G401 (cell line): ENCODE measurements around the gene PKD1L1. TPM values are rescaled to one million over a fixed set of nuclear protein-coding genes. Genes with fewer than 3 reads are reported as not detected.
A peak's percentile ranks its signal among the peaks of the same experiment; 100 is the strongest.
"Not testable (repeated sequence)": the region's sequence is repeated elsewhere in the genome, so short reads cannot be mapped to it uniquely, and the experiment has no call there.

Experiments
- DNase-seq: peaks from one replicate; pipeline ENCODE4 v3.0.0-alpha.2; 2015; ENCODE audit warnings: low spot score
- in situ Hi-C: cut with HindIII; loops from 2 replicates; pipeline ENCODE4 v1.10.0; 2016; ENCODE audit warnings: low sequenced_read_pairs, mixed read lengths
- total RNA-seq: library from RNA; depleted of rRNA; stranded (reverse); fragments of >200 nt; shearing (Covaris generic); gene quantifications from 2 replicates; pipeline ENCODE4 v1.2.3, GENCODE V29; 2014

The PKD1L1 gene
- total RNA-seq, 1 experiment from 2014 or later = 0.14 TPM

DNA sequence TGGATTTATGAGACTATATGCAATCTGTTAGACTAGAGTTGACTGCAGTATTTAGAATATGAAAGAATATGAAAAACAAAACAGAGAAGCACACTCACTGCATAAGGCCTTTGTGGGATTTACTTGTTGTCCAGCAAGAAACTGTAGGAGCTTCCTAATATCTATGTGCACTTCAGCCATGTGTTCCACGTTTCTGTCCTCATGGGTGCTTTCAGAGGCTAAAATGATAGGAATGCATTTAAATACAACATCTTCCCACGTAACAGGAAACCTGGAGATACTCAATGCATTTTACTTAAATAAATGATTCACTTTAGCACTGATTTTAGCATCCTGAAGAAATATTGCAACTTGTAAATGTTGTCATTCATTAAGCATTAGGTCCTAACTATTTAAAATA is 19.4 kb upstream of the PKD1L1 start:
- no peak for DNase-seq
- in situ Hi-C loops = no loop called here

GRCh38 chr7:47967123-47967522 is 18.9 kb upstream of the PKD1L1 start:
- peak; percentile 64 for DNase-seq
- in situ Hi-C loops = no loop called here

DNA sequence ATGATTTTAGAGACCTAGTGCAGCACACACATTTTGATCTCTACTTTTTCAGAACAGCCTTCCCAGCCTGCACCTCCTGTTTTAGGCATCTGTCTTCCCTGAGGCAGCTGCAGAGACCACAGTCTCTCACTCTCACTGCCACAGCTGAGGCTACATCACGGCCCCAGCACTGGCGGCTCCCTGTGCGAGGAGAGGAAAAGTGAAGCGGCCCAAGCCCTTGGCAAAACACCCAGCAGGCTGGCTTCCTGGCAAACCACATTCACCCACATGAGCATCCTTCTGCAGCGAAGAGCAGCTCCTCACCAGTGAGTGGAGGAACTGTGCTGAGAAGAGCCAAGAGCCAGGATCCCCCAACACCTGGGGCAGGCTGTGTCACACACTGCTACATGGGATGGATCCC is 17.2 kb upstream of the PKD1L1 start:
- DNase-seq = peak; percentile 58
- in situ Hi-C loops = no loop called here

- no peak for DNase-seq
- in situ Hi-C loops = no loop called here
These were observed 14.0 kb upstream of the PKD1L1 start for GRCh38 chr7:47962262-47962661.

GRCh38 chr7:47957156-47957555 is 8.9 kb upstream of the PKD1L1 start:
- in situ Hi-C loops = no loop called here
- no peak for DNase-seq

GRCh38 chr7:47956220-47956619 is 8.0 kb upstream of the PKD1L1 start:
- DNase-seq = peak; percentile 51
- in situ Hi-C loops = no loop called here

GRCh38 chr7:47954231-47954911 is 6.1 kb upstream of the PKD1L1 start:
- in situ Hi-C loops = no loop called here
- no peak for DNase-seq

- in situ Hi-C loops = no loop called here
- DNase-seq = no peak
These were observed 5.6 kb upstream of the PKD1L1 start for GRCh38 chr7:47953822-47954221.

GRCh38 chr7:47952224-47952623 is 4.0 kb upstream of the PKD1L1 start:
- no peak for DNase-seq
- in situ Hi-C loops = no loop called here

DNA sequence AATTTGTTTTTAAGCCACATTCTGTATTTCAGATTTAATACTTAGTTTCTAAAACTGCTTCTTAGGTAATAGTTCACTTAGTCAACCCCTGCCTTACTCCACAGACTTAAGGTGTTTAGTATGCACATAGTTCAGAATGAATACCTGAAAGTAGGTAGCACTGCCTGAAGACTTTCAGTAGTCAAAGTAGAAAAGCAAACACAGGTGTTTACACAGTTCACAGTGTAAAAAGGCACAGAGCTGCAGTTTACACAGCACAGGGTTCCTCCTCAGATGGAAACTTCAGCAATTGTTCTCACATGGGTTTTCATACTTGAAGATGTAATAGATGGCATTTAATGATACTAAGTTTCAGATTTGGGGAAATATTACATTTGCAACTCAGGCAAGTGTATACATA is 3.1 kb upstream of the PKD1L1 start:
- no peak for DNase-seq
- in situ Hi-C loops = no loop called here

DNA sequence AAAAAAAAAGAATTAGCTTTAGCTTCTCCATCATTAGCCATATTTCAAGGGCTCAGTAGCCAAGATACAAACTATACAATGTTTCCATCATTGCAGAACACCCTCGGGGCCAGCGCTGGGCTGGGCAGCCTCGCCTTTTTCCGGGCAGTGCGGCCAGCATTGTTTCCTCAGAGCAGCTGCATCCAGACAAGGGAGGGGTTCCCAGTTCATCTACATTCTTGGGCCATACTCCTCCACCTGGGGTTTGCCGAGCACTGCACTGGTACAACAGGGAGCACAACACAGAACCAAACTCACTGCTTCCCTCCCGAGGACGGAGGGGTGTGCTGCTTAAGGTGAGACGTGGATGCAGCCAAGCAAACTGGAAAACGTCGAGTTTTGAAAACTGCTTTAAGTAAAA is 2.4 kb upstream of the PKD1L1 start:
- in situ Hi-C loops = no loop called here
- DNase-seq = no peak

DNA sequence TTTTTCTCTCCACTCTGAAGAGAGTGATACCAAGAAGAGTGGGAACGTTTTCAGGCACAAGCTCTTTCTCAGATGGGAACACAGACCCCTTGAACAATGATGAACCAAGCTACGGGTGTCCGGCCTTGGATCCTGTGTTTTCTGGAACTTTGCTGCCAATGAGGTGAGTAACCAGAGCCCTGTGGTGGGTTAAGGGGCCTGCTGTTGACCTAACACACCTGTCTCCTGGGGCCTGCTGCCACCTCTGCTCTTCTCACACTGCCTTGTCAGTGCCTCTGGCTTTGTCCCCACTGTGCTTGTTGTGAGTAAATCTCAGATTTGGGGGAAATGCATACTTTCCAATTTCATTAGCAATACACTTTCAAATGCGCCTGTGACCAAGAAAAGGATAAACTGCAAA is 1.4 kb upstream of the PKD1L1 start:
- no peak for DNase-seq
- in situ Hi-C loops = no loop called here

- DNase-seq = no peak
- in situ Hi-C loops = no loop called here
These were observed 914 bp downstream of the PKD1L1 start for GRCh38 chr7:47947355-47947749.

DNA sequence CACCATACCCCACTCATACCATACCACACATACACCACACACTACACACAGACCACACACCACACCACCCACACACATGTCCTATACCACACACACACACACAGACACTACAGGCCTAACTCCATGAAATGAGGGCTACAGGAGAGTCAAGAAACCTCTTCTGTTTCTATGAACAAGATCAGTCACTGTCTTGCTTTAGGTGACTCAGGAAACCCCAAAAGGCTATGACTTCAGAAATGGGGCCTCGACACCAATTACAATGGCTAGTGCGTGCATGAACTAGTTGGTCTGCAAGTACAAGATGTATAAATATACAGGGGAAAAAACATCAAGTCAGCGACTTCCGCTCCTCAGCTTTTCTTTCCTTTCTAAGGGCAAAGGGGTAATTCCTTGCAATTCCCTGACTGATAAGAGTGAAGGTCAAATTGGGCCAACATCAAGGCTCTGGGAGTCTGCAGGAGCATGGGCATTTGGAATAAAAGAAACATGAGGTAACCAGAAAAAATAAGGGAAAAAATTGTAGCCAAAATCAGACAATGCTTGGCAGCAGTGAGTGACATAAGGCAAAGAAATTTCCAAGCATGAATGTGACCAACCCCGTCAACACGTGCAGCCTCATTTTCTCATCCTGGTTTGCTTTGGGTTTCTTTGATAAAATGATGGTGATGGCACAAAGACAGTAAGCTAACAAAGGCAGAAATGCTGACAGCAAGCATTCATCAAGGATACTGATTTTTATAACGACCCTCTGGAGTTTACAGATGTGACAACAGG is 1.5 kb downstream of the PKD1L1 start:
- DNase-seq = no peak
- in situ Hi-C loops = no loop called here

DNA sequence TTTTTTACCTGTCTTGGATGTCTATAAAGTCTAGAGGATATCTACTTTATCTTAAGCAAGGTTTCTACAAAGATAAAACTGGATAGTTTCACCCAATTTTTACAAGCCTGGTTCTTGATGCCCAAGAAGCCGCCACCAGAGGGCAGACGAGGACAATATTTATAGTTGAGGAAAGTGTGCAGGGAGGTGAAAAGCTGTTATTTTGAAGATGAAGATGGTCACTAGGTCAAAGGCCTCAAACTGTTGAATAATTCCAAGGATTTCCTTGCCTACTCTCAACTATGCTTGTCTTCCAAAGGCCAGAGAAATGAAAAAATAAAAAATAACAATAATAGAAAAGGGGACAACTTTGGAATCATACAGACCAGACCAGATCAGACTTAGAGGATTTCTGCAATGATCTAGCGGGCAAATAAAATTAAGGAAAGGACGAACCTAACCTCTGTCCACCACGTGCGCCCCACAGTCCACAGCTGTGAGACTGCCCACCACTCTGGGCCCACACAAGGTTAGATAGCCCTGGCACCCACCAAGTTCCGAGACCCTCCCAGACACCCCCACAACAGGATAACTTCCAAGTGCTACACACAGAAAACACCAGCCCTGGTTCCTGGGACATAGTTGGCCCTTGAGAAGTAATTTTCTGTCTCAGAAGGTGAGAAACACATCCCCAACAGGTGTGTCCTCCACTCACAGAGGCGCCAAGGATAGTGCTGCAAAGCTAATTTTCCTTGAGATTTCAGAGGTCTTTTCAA is 2.8 kb downstream of the PKD1L1 start:
- DNase-seq = peak; percentile 77
- in situ Hi-C loops = no loop called here

DNA sequence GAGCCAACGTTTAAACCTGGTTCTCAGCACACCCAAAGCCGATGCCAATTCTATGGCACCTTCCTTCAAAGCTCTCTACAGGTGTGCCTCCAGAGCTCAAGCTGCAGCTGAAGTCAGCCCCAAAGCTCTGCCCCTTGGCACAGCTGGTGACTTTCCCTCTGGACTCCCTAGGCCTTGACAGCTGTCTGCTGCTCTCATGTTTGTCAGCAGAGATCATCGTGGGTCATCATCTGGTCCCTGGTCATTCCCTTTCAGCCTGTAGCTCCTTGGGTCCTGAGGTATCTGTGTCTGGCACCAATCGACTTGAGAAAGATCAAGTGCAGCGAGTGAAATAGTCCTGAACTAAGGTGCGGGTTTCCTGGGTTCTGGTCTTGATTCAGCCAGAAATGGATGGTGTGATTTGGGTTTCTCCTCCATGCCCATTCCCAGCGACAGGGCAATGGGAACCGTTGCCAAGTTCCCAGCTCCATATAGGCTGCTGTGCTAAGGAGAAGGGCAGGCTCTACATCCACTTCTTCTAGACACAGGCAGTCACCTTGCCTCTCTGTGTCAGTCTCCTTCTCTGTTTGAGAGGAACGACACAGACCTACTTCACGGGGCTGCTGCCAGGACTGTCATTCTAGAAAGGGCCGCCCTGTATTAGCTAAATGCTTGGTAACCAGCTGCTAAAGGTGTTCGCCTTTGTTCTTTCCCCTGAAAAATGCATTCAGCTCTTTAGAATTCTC is 3.6 kb downstream of the PKD1L1 start:
- no peak for DNase-seq
- in situ Hi-C loops = no loop called here

GRCh38 chr7:47943676-47944474 is 4.4 kb downstream of the PKD1L1 start:
- in situ Hi-C loops = no loop called here
- DNase-seq = no peak

DNA sequence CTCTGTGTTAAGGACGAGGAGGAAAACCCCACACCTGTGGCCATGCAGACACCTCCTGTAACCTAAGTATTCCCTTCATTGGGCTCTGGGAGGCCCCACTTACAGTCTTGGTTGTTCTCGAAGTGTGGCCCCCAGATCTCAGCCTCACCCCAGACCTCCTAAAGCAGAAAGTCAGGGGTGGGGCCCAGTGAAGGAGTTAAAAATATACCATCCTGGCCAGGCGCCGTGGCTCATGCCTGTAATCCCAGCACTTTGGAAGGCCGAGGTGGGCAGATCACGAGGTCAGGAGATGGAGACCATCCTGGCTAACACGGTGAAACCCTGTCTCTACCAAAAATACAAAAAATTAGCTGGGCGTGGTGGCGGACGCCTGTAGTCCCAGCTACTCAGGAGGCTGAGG is 5.6 kb downstream of the PKD1L1 start:
- in situ Hi-C loops, DNase-seq: not testable (repeated sequence)

DNA sequence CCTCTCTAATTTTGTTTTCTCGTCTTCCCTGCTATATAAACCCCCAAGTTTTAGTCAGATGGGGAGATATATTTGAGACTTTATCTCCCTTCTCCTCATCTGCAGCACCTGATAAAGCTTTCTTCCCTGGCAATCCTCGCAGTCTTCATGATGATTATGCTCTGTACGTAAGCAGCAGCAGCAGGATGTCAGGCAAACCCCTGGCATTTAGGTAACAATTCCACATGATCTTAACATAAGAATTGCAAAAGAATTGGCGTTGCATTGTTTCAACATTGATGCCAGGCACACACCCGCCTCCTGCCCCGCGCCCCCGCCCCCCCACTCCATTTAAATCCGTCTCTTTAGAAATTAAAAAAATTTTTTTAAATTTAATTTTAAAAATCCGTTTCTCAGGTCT is 6.1 kb downstream of the PKD1L1 start:
- DNase-seq = no peak
- in situ Hi-C loops = no loop called here
